ENCODE data around the gene TMPRSS7. TPM values are rescaled to one million over a fixed set of nuclear protein-coding genes. Genes with fewer than 3 reads are reported as not detected.

TMPRSS7 gene
- total RNA-seq, 2 donors from 2014 or later: not detected

GRCh38 chr3:112089956-112090886 lies 55.7 kb downstream of the TMPRSS7 start:
- H3K4me1 ChIP-seq (ENCODE audit: control insufficient read depth in 1 of 2, low read depth in 2 of 2): peaks cover 9 to 12% of the 10 kb centered on the region in 2 donors
- no peak for TF ChIP-seq CTCF (IDR thresholded peaks at IDR 0.05)
- no peaks in the 10 kb centered on the region for H3K9me3 ChIP-seq
- ATAC-seq (ENCODE audit: insufficient number of reproducible peaks, low FRiP score, low read depth): no peak
- no peaks in the 10 kb centered on the region for H3K27me3 ChIP-seq (replicated peaks; ENCODE audit: insufficient read depth)
- no peaks in the 10 kb centered on the region for H3K36me3 ChIP-seq
- no peak overlapping the region for H3K4me3 ChIP-seq
- no peak overlapping the region for H3K27ac ChIP-seq
- DNase-seq (ENCODE audit: low spot score): no peak

GRCh38 chr3:112090887-112091586 lies 56.5 kb downstream of the TMPRSS7 start:
- Histone ChIP-seq H3K27me3 (replicated peaks; ENCODE audit: insufficient read depth) (no peaks in the 10 kb centered on the region), H3K36me3 (no peaks in the 10 kb centered on the region), H3K9me3 (no peaks in the 10 kb centered on the region), H3K4me3 (no peak overlapping the region), H3K4me1 (ENCODE audit: control insufficient read depth in 1 of 2, low read depth in 2 of 2) (peaks cover 9 to 12% of the 10 kb centered on the region in 2 donors), H3K27ac (no peak overlapping the region)
- no peak for TF ChIP-seq CTCF (IDR thresholded peaks at IDR 0.05)
- DNase-seq (ENCODE audit: low spot score): no peak
- ATAC-seq (ENCODE audit: insufficient number of reproducible peaks, low FRiP score, low read depth): no peak

- Histone ChIP-seq H3K4me1 (ENCODE audit: control insufficient read depth in 1 of 2, low read depth in 2 of 2) (peaks cover 6 to 8% of the 10 kb centered on the region in 2 donors), H3K36me3 (no peaks in the 10 kb centered on the region), H3K9me3 (no peaks in the 10 kb centered on the region), H3K4me3 (peak overlapping the region; percentile 1), H3K27ac (peak overlapping the region in 1 of 2 donors; percentile 4), H3K27me3 (replicated peaks; ENCODE audit: insufficient read depth) (no peaks in the 10 kb centered on the region)
- no peak for TF ChIP-seq CTCF (IDR thresholded peaks at IDR 0.05)
- no peak for DNase-seq (ENCODE audit: low spot score)
- ATAC-seq (ENCODE audit: insufficient number of reproducible peaks, low FRiP score, low read depth): no peak
Observed at GRCh38 chr3:112092496-112093179, 58.1 kb downstream of the TMPRSS7 start.

- peak overlapping the region; percentile 1 for H3K4me3 ChIP-seq
- H3K27me3 ChIP-seq (replicated peaks; ENCODE audit: insufficient read depth): no peaks in the 10 kb centered on the region
- DNase-seq (ENCODE audit: low spot score) (no peak), ATAC-seq (ENCODE audit: insufficient number of reproducible peaks, low FRiP score, low read depth) (no peak)
- TF ChIP-seq CTCF (IDR thresholded peaks at IDR 0.05): no peak
- peaks cover 9% of the 10 kb centered on the region in 2 donors for H3K4me1 ChIP-seq (ENCODE audit: control insufficient read depth in 1 of 2, low read depth in 2 of 2)
- H3K27ac ChIP-seq: peak overlapping the region in 1 of 2 donors; percentile 4
- H3K36me3 ChIP-seq: no peaks in the 10 kb centered on the region
- H3K9me3 ChIP-seq: no peaks in the 10 kb centered on the region
Observed at GRCh38 chr3:112093180-112093522, 58.6 kb downstream of the TMPRSS7 start.

GRCh38 chr3:112095731-112096130 lies 61.2 kb downstream of the TMPRSS7 start:
- H3K27me3 ChIP-seq (replicated peaks; ENCODE audit: insufficient read depth): no peaks in the 10 kb centered on the region
- H3K4me3 ChIP-seq: no peak overlapping the region
- H3K27ac ChIP-seq: no peak overlapping the region
- TF ChIP-seq CTCF (IDR thresholded peaks at IDR 0.05): no peak
- H3K4me1 ChIP-seq (ENCODE audit: control insufficient read depth in 1 of 2, low read depth in 2 of 2): peaks cover 9 to 16% of the 10 kb centered on the region in 2 donors
- DNase-seq (ENCODE audit: low spot score) (no peak), ATAC-seq (ENCODE audit: insufficient number of reproducible peaks, low FRiP score, low read depth) (no peak)
- H3K9me3 ChIP-seq: no peaks in the 10 kb centered on the region
- no peaks in the 10 kb centered on the region for H3K36me3 ChIP-seq
